Memory B cell (primary cell): ENCODE results near the gene ATIC.
"Not testable (repeated sequence)": the region's sequence is repeated elsewhere in the genome, so short reads cannot be mapped to it uniquely, and the experiment has no call there.

ENCODE experiments used
- ATAC-seq: fragments of 150-1000 bp; cut with Tn5 transposase; 2 replicates; pipeline ENCODE4 v1.10.0; 2021; ENCODE audit warnings: low read depth, mild to moderate bottlenecking, moderate library complexity
- DNase-seq, 2 donors: peaks; one replicate each; pipeline ENCODE4 v3.0.0; 2022; ENCODE audit warnings: low spot score in 2 of 2
- H3K27ac Mint-ChIP-seq: one replicate; pipeline ENCODE4 v1.8.0; 2022; ENCODE audit warnings: mild to moderate bottlenecking, moderate library complexity, mixed read lengths
- H3K27me3 Mint-ChIP-seq: one replicate; pipeline ENCODE4 v1.8.0; 2022; ENCODE audit warnings: mixed read lengths
- H3K36me3 Mint-ChIP-seq: one replicate; pipeline ENCODE4 v1.8.0; 2022; ENCODE audit warnings: mild to moderate bottlenecking, mixed read lengths
- H3K4me1 Mint-ChIP-seq: one replicate; pipeline ENCODE4 v1.8.0; 2022; ENCODE audit warnings: mixed read lengths
- H3K4me3 Mint-ChIP-seq: one replicate; pipeline ENCODE4 v1.8.0; 2022; ENCODE audit warnings: mild to moderate bottlenecking, moderate library complexity, mixed read lengths
- H3K9me3 Mint-ChIP-seq: one replicate; pipeline ENCODE4 v1.8.0; 2022; ENCODE audit warnings: mixed read lengths

ATIC gene

GRCh38 chr2:215288112-215288815 lies 23.6 kb upstream of the ATIC start:
- H3K9me3 Mint-ChIP-seq = no peaks in the 10 kb centered on the region

DNA sequence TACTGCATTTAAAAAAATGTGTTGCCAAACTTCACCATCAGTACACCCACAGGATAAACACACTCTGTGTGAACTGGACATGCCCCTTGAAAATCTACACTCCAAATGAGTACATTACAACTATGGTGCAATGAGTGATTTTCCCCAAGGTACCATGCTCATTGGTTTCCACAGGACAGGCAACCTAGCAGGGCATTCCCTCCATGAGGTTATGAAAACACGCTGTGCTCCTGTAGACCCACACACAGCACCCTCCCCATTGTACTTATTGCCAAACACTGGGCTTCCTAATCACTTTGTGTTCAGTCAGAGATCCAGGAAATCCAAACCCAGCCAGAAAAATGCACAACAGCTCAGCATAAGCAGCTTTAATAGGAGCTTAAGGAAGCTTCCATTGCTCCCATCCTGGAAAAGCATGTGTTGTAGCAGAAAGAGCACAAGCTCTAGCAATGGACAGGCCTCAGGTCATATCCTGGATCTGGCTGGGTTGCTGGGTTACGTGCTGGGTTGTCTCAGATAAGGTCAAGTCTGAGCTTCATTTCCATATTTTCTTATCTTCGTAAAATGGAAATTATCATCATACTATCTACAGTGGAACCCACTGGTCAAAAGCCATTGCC lies 20.8 kb upstream of the ATIC start:
- ATAC-seq (no peak), DNase-seq (no peak)
- Mint-ChIP-seq H3K9me3 (no peaks in the 10 kb centered on the region), H3K4me3 (no peak overlapping the region), H3K27ac (no peak overlapping the region), H3K27me3 (peaks cover 4% of the 10 kb centered on the region), H3K36me3 (no peaks in the 10 kb centered on the region), H3K4me1 (no peaks in the 10 kb centered on the region)

More at GRCh38 chr2:215288112-215288815, 23.6 kb upstream of the ATIC start:
- H3K4me3 Mint-ChIP-seq = no peak overlapping the region
- H3K27ac Mint-ChIP-seq = no peak overlapping the region
- no peaks in the 10 kb centered on the region for H3K4me1 Mint-ChIP-seq
- DNase-seq (no peak), ATAC-seq (no peak)
- H3K27me3 Mint-ChIP-seq = peaks cover 2% of the 10 kb centered on the region
- no peaks in the 10 kb centered on the region for H3K36me3 Mint-ChIP-seq

GRCh38 chr2:215293879-215294278 lies 18.0 kb upstream of the ATIC start:
- ATAC-seq (no peak), DNase-seq (no peak)
- Mint-ChIP-seq H3K36me3 (no peaks in the 10 kb centered on the region), H3K4me1 (no peaks in the 10 kb centered on the region), H3K4me3 (no peak overlapping the region), H3K27ac (no peak overlapping the region), H3K9me3 (no peaks in the 10 kb centered on the region), H3K27me3 (peaks cover 6% of the 10 kb centered on the region)

DNA sequence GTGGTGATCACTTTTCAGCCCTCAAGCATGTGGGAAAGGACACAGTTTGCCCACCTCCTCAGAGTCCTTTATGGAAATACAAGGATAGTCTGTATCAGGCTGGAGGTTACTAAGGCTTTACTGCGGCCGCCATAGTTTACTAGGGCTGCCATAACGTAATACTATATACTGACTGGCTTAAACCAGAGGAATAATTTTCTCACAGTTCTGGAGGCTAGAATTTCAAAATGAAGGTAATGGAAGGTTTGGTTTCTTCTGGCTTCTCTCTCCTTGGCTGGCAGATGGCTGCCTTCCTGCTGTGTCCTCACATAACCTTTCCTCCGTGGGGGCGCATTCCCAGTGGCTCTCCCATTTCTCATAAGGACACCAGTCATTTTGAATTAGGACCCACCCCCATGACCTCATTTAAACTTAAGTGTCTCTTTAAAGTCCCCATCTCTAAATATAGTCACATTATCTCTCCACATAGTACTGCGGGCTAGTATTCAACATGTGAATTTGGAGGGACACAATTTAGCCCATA lies 12.5 kb upstream of the ATIC start:
- Mint-ChIP-seq H3K27me3 (peaks cover 2% of the 10 kb centered on the region), H3K27ac (no peak overlapping the region), H3K36me3 (peaks cover 2% of the 10 kb centered on the region), H3K4me1 (no peaks in the 10 kb centered on the region), H3K4me3 (no peak overlapping the region), H3K9me3 (peaks cover 5% of the 10 kb centered on the region)
- ATAC-seq = no peak
- no peak for DNase-seq

GRCh38 chr2:215301994-215302393 lies 9.9 kb upstream of the ATIC start:
- Mint-ChIP-seq H3K9me3 (peaks cover 5% of the 10 kb centered on the region), H3K4me3 (no peak overlapping the region), H3K36me3 (peaks cover 2% of the 10 kb centered on the region), H3K27me3 (peaks cover 1% of the 10 kb centered on the region), H3K27ac (no peak overlapping the region), H3K4me1 (no peaks in the 10 kb centered on the region)
- no peak for ATAC-seq
- DNase-seq = no peak

DNA sequence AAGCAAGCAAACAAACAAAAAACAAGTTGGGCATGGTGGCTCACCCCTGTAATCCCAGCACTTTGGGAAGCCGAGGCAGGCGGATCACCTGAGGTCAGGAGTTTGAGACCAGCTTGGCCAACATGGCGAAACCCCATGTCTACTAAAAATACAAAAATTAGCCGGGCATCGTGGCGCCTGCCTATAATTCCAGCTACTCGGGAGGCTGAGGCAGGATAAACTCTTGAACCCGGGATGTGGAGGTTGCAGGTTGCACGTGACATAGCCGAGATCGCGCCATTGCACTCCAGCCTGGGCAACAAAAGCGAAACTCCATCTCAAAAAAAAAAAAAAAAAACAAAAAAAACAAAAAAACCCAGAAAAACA lies 617 bp upstream of the ATIC start:
- H3K4me3 Mint-ChIP-seq = peak overlapping the region; percentile 87
- not testable (repeated sequence) for H3K9me3 Mint-ChIP-seq, H3K27me3 Mint-ChIP-seq, DNase-seq, H3K27ac Mint-ChIP-seq
- peak; percentile 18 for ATAC-seq
- H3K4me1 Mint-ChIP-seq = peaks cover 27% of the 10 kb centered on the region
- peaks cover 13% of the 10 kb centered on the region for H3K36me3 Mint-ChIP-seq

GRCh38 chr2:215313255-215313613 lies 1.4 kb downstream of the ATIC start:
- Mint-ChIP-seq H3K4me1 (peaks cover 28% of the 10 kb centered on the region), H3K36me3 (peaks cover 17% of the 10 kb centered on the region), H3K27ac (peak overlapping the region; percentile 20), H3K27me3 (no peaks in the 10 kb centered on the region), H3K9me3 (no peaks in the 10 kb centered on the region), H3K4me3 (peak overlapping the region; percentile 85)
- DNase-seq = no peak
- no peak for ATAC-seq

- peaks cover 17% of the 10 kb centered on the region for H3K36me3 Mint-ChIP-seq
- no peak for DNase-seq
- peaks cover 28% of the 10 kb centered on the region for H3K4me1 Mint-ChIP-seq
- H3K4me3 Mint-ChIP-seq = no peak overlapping the region
- no peaks in the 10 kb centered on the region for H3K9me3 Mint-ChIP-seq
- peak overlapping the region; percentile 8 for H3K27ac Mint-ChIP-seq
- no peaks in the 10 kb centered on the region for H3K27me3 Mint-ChIP-seq
- no peak for ATAC-seq
These were observed 3.0 kb downstream of the ATIC start for GRCh38 chr2:215314896-215315295.

- peaks cover 28% of the 10 kb centered on the region for H3K4me1 Mint-ChIP-seq
These were observed 3.4 kb downstream of the ATIC start for GRCh38 chr2:215315301-215315700.

DNA sequence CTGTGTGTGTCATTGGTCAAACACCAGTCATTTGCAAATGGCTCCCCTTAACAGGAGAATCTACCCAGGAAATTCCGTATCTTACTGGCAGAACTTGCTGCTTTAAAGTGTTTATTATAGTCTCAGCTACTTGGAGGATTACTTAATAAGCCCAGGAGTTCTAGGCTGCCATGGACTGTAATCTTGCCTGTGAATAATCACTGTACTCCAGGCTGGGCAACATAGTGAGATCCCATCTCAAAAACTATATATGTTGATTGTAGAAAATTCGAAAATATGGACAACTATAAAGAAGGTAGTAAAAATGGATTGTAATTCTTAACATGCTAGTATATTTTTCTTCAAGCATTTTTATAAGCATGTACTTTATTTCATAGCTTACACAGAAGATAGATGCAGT lies 4.5 kb downstream of the ATIC start:
- H3K27me3 Mint-ChIP-seq = no peaks in the 10 kb centered on the region
- peaks cover 24% of the 10 kb centered on the region for H3K36me3 Mint-ChIP-seq
- no peak for DNase-seq
- H3K9me3 Mint-ChIP-seq = no peaks in the 10 kb centered on the region
- peaks cover 28% of the 10 kb centered on the region for H3K4me1 Mint-ChIP-seq
- H3K4me3 Mint-ChIP-seq = no peak overlapping the region
- no peak for ATAC-seq
- peak overlapping the region; percentile 11 for H3K27ac Mint-ChIP-seq

More at GRCh38 chr2:215315301-215315700, 3.4 kb downstream of the ATIC start:
- Mint-ChIP-seq H3K36me3 (peaks cover 20% of the 10 kb centered on the region), H3K9me3 (no peaks in the 10 kb centered on the region), H3K4me3 (no peak overlapping the region), H3K27me3 (no peaks in the 10 kb centered on the region), H3K27ac (peak overlapping the region; percentile 8)
- DNase-seq (no peak), ATAC-seq (no peak)

DNA sequence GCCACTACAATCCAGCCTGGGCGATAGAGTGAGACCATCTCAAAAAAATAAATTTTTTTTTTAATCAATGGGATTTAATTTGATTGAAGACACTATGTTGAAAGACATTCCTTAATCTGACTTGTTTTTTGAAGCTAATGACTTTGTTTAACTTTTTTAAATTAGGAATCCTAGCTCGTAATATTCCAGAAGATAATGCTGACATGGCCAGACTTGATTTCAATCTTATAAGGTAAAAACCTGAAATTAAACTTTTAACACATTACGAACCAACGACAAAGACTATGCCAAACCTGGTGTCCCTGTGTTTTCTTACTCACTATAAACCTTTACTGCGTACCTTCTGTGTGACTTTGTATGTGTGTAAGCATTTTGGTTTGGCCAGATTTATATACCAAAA lies 7.6 kb downstream of the ATIC start:
- Mint-ChIP-seq H3K9me3 (no peaks in the 10 kb centered on the region), H3K36me3 (peaks cover 36% of the 10 kb centered on the region), H3K4me1 (peaks cover 15% of the 10 kb centered on the region), H3K4me3 (no peak overlapping the region), H3K27me3 (no peaks in the 10 kb centered on the region), H3K27ac (no peak overlapping the region)
- no peak for DNase-seq
- no peak for ATAC-seq

- peaks cover 33% of the 10 kb centered on the region for H3K36me3 Mint-ChIP-seq
- H3K4me3 Mint-ChIP-seq = no peak overlapping the region
- H3K9me3 Mint-ChIP-seq = no peaks in the 10 kb centered on the region
- DNase-seq = no peak
- peaks cover 12% of the 10 kb centered on the region for H3K4me1 Mint-ChIP-seq
- H3K27me3 Mint-ChIP-seq = no peaks in the 10 kb centered on the region
- peak overlapping the region; percentile 2 for H3K27ac Mint-ChIP-seq
- ATAC-seq = no peak
These were observed 8.2 kb downstream of the ATIC start for GRCh38 chr2:215320102-215320501.

GRCh38 chr2:215320679-215321078 lies 8.8 kb downstream of the ATIC start:
- ATAC-seq (no peak), DNase-seq (no peak)
- Mint-ChIP-seq H3K9me3 (no peaks in the 10 kb centered on the region), H3K27me3 (no peaks in the 10 kb centered on the region), H3K36me3 (peaks cover 33% of the 10 kb centered on the region), H3K27ac (no peak overlapping the region), H3K4me1 (peaks cover 11% of the 10 kb centered on the region), H3K4me3 (no peak overlapping the region)

- Mint-ChIP-seq H3K4me1 (peaks cover 11% of the 10 kb centered on the region), H3K27me3 (no peaks in the 10 kb centered on the region), H3K27ac (no peak overlapping the region), H3K36me3 (peaks cover 45% of the 10 kb centered on the region), H3K9me3 (no peaks in the 10 kb centered on the region), H3K4me3 (no peak overlapping the region)
- DNase-seq = no peak
- no peak for ATAC-seq
These were observed 13.0 kb downstream of the ATIC start for GRCh38 chr2:215324811-215325210.

DNA sequence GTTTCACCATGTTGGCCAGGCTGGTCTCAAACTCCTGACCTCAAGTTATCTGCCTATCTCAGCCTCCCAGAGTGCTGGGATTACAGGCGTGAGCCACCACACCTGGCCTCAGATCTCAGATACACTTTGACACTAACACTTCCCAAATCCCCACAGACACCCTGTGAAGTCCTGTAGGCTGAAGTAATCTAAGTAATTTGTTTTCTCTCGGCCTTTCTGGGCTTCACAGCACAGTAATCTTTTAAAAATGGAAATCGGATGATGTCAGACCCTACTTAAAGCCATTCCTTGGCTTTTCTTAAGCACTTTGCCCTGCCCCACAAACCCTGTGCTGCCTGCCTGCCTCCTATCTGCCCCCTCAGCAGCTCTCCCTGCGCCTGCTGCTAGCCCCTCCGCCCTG lies 16.2 kb downstream of the ATIC start:
- Mint-ChIP-seq H3K36me3 (peaks cover 48% of the 10 kb centered on the region), H3K9me3 (no peaks in the 10 kb centered on the region), H3K27ac (peak overlapping the region; percentile 2), H3K4me3 (no peak overlapping the region), H3K4me1 (peaks cover 17% of the 10 kb centered on the region), H3K27me3 (no peaks in the 10 kb centered on the region)
- DNase-seq = no peak
- ATAC-seq = no peak
